ENCODE results near the gene TRAF2. TPM values are rescaled to one million over a fixed set of nuclear protein-coding genes. Genes with fewer than 3 reads are reported as not detected.

Gene TRAF2
- total and polyA plus RNA-seq, 2 of the 13 experiments (the other 11 are each of a cell fraction or from before 2014, with no cell fraction given) = 12.4 to 13.6 TPM

GRCh38 chr9:136947955-136948510, 61.7 kb downstream of the TRAF2 start (continued):
- no peak for TF ChIP-seq ZHX2 (IDR thresholded peaks at IDR 0.05; ENCODE audit: low read depth)
- TF ChIP-seq ZHX2 (CRISPR knock-in tag; IDR thresholded peaks at IDR 0.05; ENCODE audit: borderline replicate concordance) = no peak
- peak; percentile 40; the same call in 1 of the 2 replicates for TF ChIP-seq IRF9 (CRISPR knock-in tag; IDR thresholded peaks at IDR 0.05; ENCODE audit: borderline replicate concordance)
- no peak for TF ChIP-seq ISX (CRISPR knock-in tag; conservative IDR thresholded peaks at IDR 0.05)
- no peak for TF ChIP-seq CREB3 (CRISPR knock-in tag; IDR thresholded peaks at IDR 0.05)
- no peak for TF ChIP-seq NR2C2 (CRISPR knock-in tag; IDR thresholded peaks at IDR 0.05; ENCODE audit: borderline replicate concordance)
- TF ChIP-seq SRSF9 (IDR thresholded peaks at IDR 0.05; ENCODE audit: borderline replicate concordance, insufficient read depth, low read depth, low read length, poor library complexity, severe bottlenecking) = no peak
- TF ChIP-seq ZNF644 (CRISPR knock-in tag; IDR thresholded peaks at IDR 0.05; ENCODE audit: low read depth) = no peak
- no peak for TF ChIP-seq ELF1 (CRISPR knock-in tag; IDR thresholded peaks at IDR 0.05)
- TF ChIP-seq KLF13 (CRISPR knock-in tag; IDR thresholded peaks at IDR 0.05) = no peak
- TF ChIP-seq SIN3B (IDR thresholded peaks at IDR 0.05; ENCODE audit: low read length) = no peak
- TF ChIP-seq HDAC1 (CRISPR knock-in tag; IDR thresholded peaks at IDR 0.05) = peak; percentile 52; the same call in 1 of the 2 replicates
- TF ChIP-seq ZNF574 (CRISPR knock-in tag; IDR thresholded peaks at IDR 0.05) = 0 out of 2 replicates have a peak, but pooled peaks have one; percentile 34
- no peak for TF ChIP-seq ZNF253 (CRISPR knock-in tag; IDR thresholded peaks at IDR 0.05; ENCODE audit: borderline replicate concordance)
- TF ChIP-seq TEAD3 (CRISPR knock-in tag; optimal IDR thresholded peaks at IDR 0.05; ENCODE audit: borderline replicate concordance) = no peak
